GM19452 (cell line): ENCODE results near the gene SLC38A9.

Experiments used
- ATAC-seq: cut with Tn5 transposase; IDR thresholded peaks from one replicate; pipeline ENCODE4 v1.9.1; 2021; ENCODE audit not compliant: unreplicated experiment

SLC38A9 gene

GRCh38 chr5:55584398-55585205 is 127.5 kb downstream of the SLC38A9 start:
- ATAC-seq, result no peak

- no peak for ATAC-seq
Observed at GRCh38 chr5:55583578-55583977, 128.5 kb downstream of the SLC38A9 start.

- ATAC-seq, result no peak
Observed at GRCh38 chr5:55582256-55582655, 129.9 kb downstream of the SLC38A9 start.

- ATAC-seq, result no peak
Observed at GRCh38 chr5:55580042-55580441, 132.1 kb downstream of the SLC38A9 start.

GRCh38 chr5:55578771-55579170 is 133.4 kb downstream of the SLC38A9 start:
- ATAC-seq, result no peak

GRCh38 chr5:55577353-55578060 is 134.6 kb downstream of the SLC38A9 start:
- ATAC-seq, result no peak

- ATAC-seq, result no peak
Observed at GRCh38 chr5:55576661-55577060, 135.5 kb downstream of the SLC38A9 start.
